Mesendoderm (in vitro differentiated cells): ENCODE results near the gene OSBPL10.

ENCODE experiments used
- DNase-seq: peaks from one replicate; pipeline ENCODE4 v3.0.0; 2013
- H2AK5ac ChIP-seq: 2 replicates; pipeline ENCODE4 v1.6.1; 2013; ENCODE audit warnings: low read length, inconsistent platforms
- H2BK120ac ChIP-seq: 2 replicates; pipeline ENCODE4 v1.6.1; 2013; ENCODE audit warnings: low read depth, mild to moderate bottlenecking, low read length, moderate library complexity, mixed read lengths
- H2BK15ac ChIP-seq: replicated peaks from 2 replicates; pipeline ENCODE4 v1.6.1; 2013; ENCODE audit warnings: low read depth, mild to moderate bottlenecking, moderate library complexity
- H2BK5ac ChIP-seq: 2 replicates; pipeline ENCODE4 v1.6.1; 2013; ENCODE audit warnings: low read length, inconsistent platforms
- H3K18ac ChIP-seq: 2 replicates; pipeline ENCODE4 v1.6.1; 2013; ENCODE audit warnings: mild to moderate bottlenecking, low read length, mixed read lengths
- H3K23ac ChIP-seq: one replicate; pipeline ENCODE4 v1.6.1; 2013; ENCODE audit warnings: low read length
- H3K27ac ChIP-seq: 2 replicates; pipeline ENCODE4 v1.5.1; 2013; ENCODE audit warnings: low read depth, mild to moderate bottlenecking, inconsistent platforms, low read length, moderate library complexity
- H3K27me3 ChIP-seq: 2 replicates; pipeline ENCODE4 v1.6.1; 2013; ENCODE audit warnings: low read length, control low read depth, mild to moderate bottlenecking, inconsistent platforms; ENCODE audit not compliant: insufficient read depth, poor library complexity
- H3K36me3 ChIP-seq: 2 replicates; pipeline ENCODE4 v1.6.1; 2013; ENCODE audit warnings: low read length, inconsistent platforms; ENCODE audit not compliant: control insufficient read depth, insufficient read depth
- H3K4ac ChIP-seq: one replicate; pipeline ENCODE4 v1.6.1; 2013; ENCODE audit warnings: low read depth, mild to moderate bottlenecking, low read length, moderate library complexity
- H3K4me1 ChIP-seq: 2 replicates; pipeline ENCODE4 v1.6.1; 2013; ENCODE audit warnings: low read depth, low read length, inconsistent platforms; ENCODE audit not compliant: control insufficient read depth
- H3K4me2 ChIP-seq: 2 replicates; pipeline ENCODE4 v1.6.1; 2013; ENCODE audit warnings: low read length
- H3K4me3 ChIP-seq: 2 replicates; pipeline ENCODE4 v1.5.1; 2013; ENCODE audit warnings: mild to moderate bottlenecking, low read length
- H3K56ac ChIP-seq: one replicate; pipeline ENCODE4 v1.6.1; 2013; ENCODE audit warnings: low read length
- H3K79me1 ChIP-seq: 2 replicates; pipeline ENCODE4 v1.6.1; 2013; ENCODE audit warnings: low read length, inconsistent platforms
- H3K79me2 ChIP-seq: 2 replicates; pipeline ENCODE4 v1.6.1; 2013; ENCODE audit warnings: mild to moderate bottlenecking, low read length; ENCODE audit not compliant: control insufficient read depth, insufficient read depth
- H3K9ac ChIP-seq: 2 replicates; pipeline ENCODE4 v1.6.1; 2013; ENCODE audit warnings: low read length, inconsistent platforms
- H4K5ac ChIP-seq: one replicate; pipeline ENCODE4 v1.6.1; 2013; ENCODE audit warnings: low read length
- H4K8ac ChIP-seq: one replicate; pipeline ENCODE4 v1.6.1; 2013; ENCODE audit warnings: low read depth, mild to moderate bottlenecking, control low read depth, low read length, moderate library complexity
- WGBS: extraction: QIAGEN DNeasy Blood & Tissue Kit; methylation state at CpG from one replicate; pipeline ENCODE4 v1.1.7; 2013; ENCODE audit warnings: low lambda C conversion rate, missing lambda C conversion rate; ENCODE audit not compliant: insufficient coverage; ENCODE audit errors: extremely low coverage; 5-methylcytosine and 5-hydroxymethylcytosine counted together

OSBPL10 gene

GRCh38 chr3:31936420-31937060, 44.5 kb downstream of the OSBPL10 start:
- Histone ChIP-seq H3K27ac (no peak overlapping the region), H2BK5ac (no peak overlapping the region)
- peak; percentile 88 for DNase-seq

GRCh38 chr3:31934866-31935265, 46.2 kb downstream of the OSBPL10 start:
- no peak overlapping the region for H4K8ac ChIP-seq
- no peak overlapping the region for H3K56ac ChIP-seq
- no peaks in the 10 kb centered on the region for H3K4me1 ChIP-seq
- H3K9ac ChIP-seq: no peak overlapping the region
- peak overlapping the region; percentile 36 for H3K4ac ChIP-seq
- H2AK5ac ChIP-seq: no peak overlapping the region
- no peak overlapping the region for H4K5ac ChIP-seq
- peaks cover 2% of the 10 kb centered on the region for H3K79me1 ChIP-seq
- no peak overlapping the region for H3K27ac ChIP-seq
- no peak overlapping the region for H3K4me3 ChIP-seq
- peak overlapping the region; percentile 28 for H3K18ac ChIP-seq
- no peak overlapping the region for H2BK15ac ChIP-seq
- no peak overlapping the region for H3K23ac ChIP-seq
- H2BK5ac ChIP-seq: no peak overlapping the region
- H3K36me3 ChIP-seq: no peaks in the 10 kb centered on the region
- no peak overlapping the region for H3K4me2 ChIP-seq
- peak overlapping the region; percentile 45 for H2BK120ac ChIP-seq
- H3K27me3 ChIP-seq: no peaks in the 10 kb centered on the region
- peaks cover 12% of the 10 kb centered on the region for H3K79me2 ChIP-seq
- WGBS: no CpG with 5 or more reads among the region's 3 CpGs
- peak; percentile 54 for DNase-seq

More at GRCh38 chr3:31936420-31937060, 44.5 kb downstream of the OSBPL10 start:
- H3K56ac ChIP-seq: no peak overlapping the region
- no CpG with 5 or more reads among the region's 1 CpG for WGBS
- H3K23ac ChIP-seq: no peak overlapping the region
- H4K8ac ChIP-seq: no peak overlapping the region
- H3K27me3 ChIP-seq: no peaks in the 10 kb centered on the region
- H3K36me3 ChIP-seq: no peaks in the 10 kb centered on the region
- H3K79me2 ChIP-seq: peaks cover 13% of the 10 kb centered on the region
- no peak overlapping the region for H3K4me3 ChIP-seq
- H4K5ac ChIP-seq: no peak overlapping the region
- H3K18ac ChIP-seq: no peak overlapping the region
- no peak overlapping the region for H3K4ac ChIP-seq
- H2BK120ac ChIP-seq: no peak overlapping the region
- H3K9ac ChIP-seq: no peak overlapping the region
- no peak overlapping the region for H2AK5ac ChIP-seq
- no peak overlapping the region for H3K4me2 ChIP-seq
- H3K4me1 ChIP-seq: no peaks in the 10 kb centered on the region
- peaks cover 2% of the 10 kb centered on the region for H3K79me1 ChIP-seq
- H2BK15ac ChIP-seq: no peak overlapping the region

GRCh38 chr3:31934018-31934417, 47.0 kb downstream of the OSBPL10 start:
- no CpG with 5 or more reads among the region's 1 CpG for WGBS

GRCh38 chr3:31932990-31933389, 48.1 kb downstream of the OSBPL10 start:
- Histone ChIP-seq H3K36me3 (no peaks in the 10 kb centered on the region), H3K4me1 (no peaks in the 10 kb centered on the region), H3K56ac (no peak overlapping the region), H3K23ac (no peak overlapping the region), H3K27me3 (no peaks in the 10 kb centered on the region), H3K18ac (no peak overlapping the region), H2BK15ac (no peak overlapping the region), H4K5ac (no peak overlapping the region), H2BK120ac (no peak overlapping the region), H3K4ac (no peak overlapping the region), H3K79me2 (peaks cover 5% of the 10 kb centered on the region), H3K9ac (no peak overlapping the region), H3K4me2 (no peak overlapping the region), H3K79me1 (no peaks in the 10 kb centered on the region), H4K8ac (no peak overlapping the region), H2AK5ac (no peak overlapping the region), H3K4me3 (no peak overlapping the region), H2BK5ac (no peak overlapping the region), H3K27ac (no peak overlapping the region)
- no CpG with 5 or more reads among the region's 3 CpGs for WGBS
- no peak for DNase-seq

More at GRCh38 chr3:31934018-31934417, 47.0 kb downstream of the OSBPL10 start:
- peak; percentile 57 for DNase-seq
- H3K4ac ChIP-seq: no peak overlapping the region
- no peak overlapping the region for H4K8ac ChIP-seq
- H2BK5ac ChIP-seq: no peak overlapping the region
- no peak overlapping the region for H2BK15ac ChIP-seq
- H3K27ac ChIP-seq: no peak overlapping the region
- no peak overlapping the region for H4K5ac ChIP-seq
- H3K18ac ChIP-seq: no peak overlapping the region
- peaks cover 9% of the 10 kb centered on the region for H3K79me2 ChIP-seq
- no peak overlapping the region for H2AK5ac ChIP-seq
- H3K79me1 ChIP-seq: peaks cover 2% of the 10 kb centered on the region
- H3K4me1 ChIP-seq: no peaks in the 10 kb centered on the region
- no peak overlapping the region for H3K4me3 ChIP-seq
- no peak overlapping the region for H2BK120ac ChIP-seq
- no peak overlapping the region for H3K23ac ChIP-seq
- no peak overlapping the region for H3K4me2 ChIP-seq
- H3K56ac ChIP-seq: no peak overlapping the region
- H3K9ac ChIP-seq: no peak overlapping the region
- no peaks in the 10 kb centered on the region for H3K36me3 ChIP-seq
- no peaks in the 10 kb centered on the region for H3K27me3 ChIP-seq

- no peaks in the 10 kb centered on the region for H3K27me3 ChIP-seq
- no peak overlapping the region for H2AK5ac ChIP-seq
- H3K4ac ChIP-seq: no peak overlapping the region
- H3K79me1 ChIP-seq: no peaks in the 10 kb centered on the region
- DNase-seq: no peak
- no peak overlapping the region for H2BK120ac ChIP-seq
- H3K56ac ChIP-seq: no peak overlapping the region
- no CpG with 5 or more reads among the region's 4 CpGs for WGBS
- H3K36me3 ChIP-seq: no peaks in the 10 kb centered on the region
- H3K9ac ChIP-seq: no peak overlapping the region
- H3K23ac ChIP-seq: no peak overlapping the region
- no peak overlapping the region for H2BK5ac ChIP-seq
- H2BK15ac ChIP-seq: no peak overlapping the region
- H3K18ac ChIP-seq: no peak overlapping the region
- no peak overlapping the region for H4K8ac ChIP-seq
- no peak overlapping the region for H3K27ac ChIP-seq
- H4K5ac ChIP-seq: no peak overlapping the region
- H3K4me3 ChIP-seq: no peak overlapping the region
- peaks cover 3% of the 10 kb centered on the region for H3K4me1 ChIP-seq
- H3K4me2 ChIP-seq: no peak overlapping the region
- H3K79me2 ChIP-seq: peaks cover 4% of the 10 kb centered on the region
Measured at GRCh38 chr3:31929826-31930502, 51.1 kb downstream of the OSBPL10 start.
